ENCODE data around the gene RPL19.

Gene RPL19

DNA sequence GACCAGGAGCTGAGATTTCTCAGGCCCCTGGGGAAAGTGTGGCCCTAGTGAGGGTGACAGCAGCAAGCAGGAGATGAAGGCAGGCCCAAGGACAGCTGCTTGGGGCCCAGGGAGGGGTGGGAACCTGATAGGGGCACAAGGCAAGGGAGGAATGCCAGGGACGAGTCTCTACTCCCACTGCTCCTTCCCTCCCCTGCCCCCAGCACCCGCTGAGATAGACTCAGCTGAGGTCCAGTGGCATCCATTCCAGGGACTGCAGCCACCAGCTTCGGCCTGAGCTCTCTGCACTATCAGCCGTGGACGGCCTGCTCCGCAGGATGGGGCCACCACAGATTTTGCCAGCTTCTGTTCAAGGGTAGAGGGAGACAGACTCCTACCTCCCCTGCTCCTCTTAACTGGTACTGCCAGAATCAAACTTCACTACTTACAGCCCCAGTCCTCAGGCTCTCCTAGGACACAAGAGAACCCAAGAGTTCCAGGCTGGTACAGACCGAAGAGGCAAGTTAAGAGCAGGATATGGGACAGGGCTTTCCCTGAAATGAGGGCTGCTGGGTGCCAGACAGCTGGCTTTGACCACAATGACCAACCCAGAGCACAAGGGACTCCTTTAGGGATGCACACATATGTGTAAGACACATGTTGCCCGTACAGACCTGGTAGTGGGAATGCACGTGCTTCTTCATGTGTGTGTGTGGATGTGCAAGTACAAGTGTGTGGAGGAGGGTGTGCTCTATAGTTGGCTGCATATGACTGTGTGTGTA lies 8.2 kb upstream of the RPL19 start:
- no peak overlapping the region for H3K4me3 ChIP-seq (ENCODE audit: low read depth, low read length)
- no peak for TF ChIP-seq CTCF (IDR thresholded peaks at IDR 0.05; ENCODE audit: low read depth, low read length, missing control alignments)
- no peak for DNase-seq (ENCODE audit: low read depth)
- in situ Hi-C loops (cut with HindIII; ENCODE audit: low sequenced_read_pairs), result no loop called here

DNA sequence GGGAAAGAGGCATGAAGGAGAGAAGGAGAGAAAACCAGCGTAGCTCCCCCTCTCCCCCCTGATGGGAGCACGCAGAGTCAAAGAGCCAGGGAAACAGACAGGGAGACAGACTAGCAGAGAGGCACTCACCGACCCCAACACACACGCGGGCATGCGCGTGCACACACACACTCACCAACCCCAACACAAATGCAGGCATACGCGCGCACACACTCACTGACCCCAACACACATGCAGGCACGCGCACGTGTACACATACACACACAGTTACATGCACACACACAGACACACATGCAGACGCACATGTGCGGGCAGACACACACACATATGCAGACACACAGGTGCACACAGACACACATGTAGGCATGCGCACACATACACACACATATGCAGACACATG lies 7.2 kb upstream of the RPL19 start:
- in situ Hi-C loops (cut with HindIII; ENCODE audit: low sequenced_read_pairs), result no loop called here

GRCh38 chr17:39193346-39193745 lies 6.7 kb upstream of the RPL19 start:
- no peak for DNase-seq (ENCODE audit: low read depth)
- no peak overlapping the region for H3K4me3 ChIP-seq (ENCODE audit: low read depth, low read length)
- in situ Hi-C loops (cut with HindIII; ENCODE audit: low sequenced_read_pairs), result no loop called here
- no peak for TF ChIP-seq CTCF (IDR thresholded peaks at IDR 0.05; ENCODE audit: low read depth, low read length, missing control alignments)

More for the DNA sequence above, 7.2 kb upstream of the RPL19 start:
- no peak for TF ChIP-seq CTCF (IDR thresholded peaks at IDR 0.05; ENCODE audit: low read depth, low read length, missing control alignments)
- DNase-seq (ENCODE audit: low read depth), result no peak
- H3K4me3 ChIP-seq (ENCODE audit: low read depth, low read length), result no peak overlapping the region

DNA sequence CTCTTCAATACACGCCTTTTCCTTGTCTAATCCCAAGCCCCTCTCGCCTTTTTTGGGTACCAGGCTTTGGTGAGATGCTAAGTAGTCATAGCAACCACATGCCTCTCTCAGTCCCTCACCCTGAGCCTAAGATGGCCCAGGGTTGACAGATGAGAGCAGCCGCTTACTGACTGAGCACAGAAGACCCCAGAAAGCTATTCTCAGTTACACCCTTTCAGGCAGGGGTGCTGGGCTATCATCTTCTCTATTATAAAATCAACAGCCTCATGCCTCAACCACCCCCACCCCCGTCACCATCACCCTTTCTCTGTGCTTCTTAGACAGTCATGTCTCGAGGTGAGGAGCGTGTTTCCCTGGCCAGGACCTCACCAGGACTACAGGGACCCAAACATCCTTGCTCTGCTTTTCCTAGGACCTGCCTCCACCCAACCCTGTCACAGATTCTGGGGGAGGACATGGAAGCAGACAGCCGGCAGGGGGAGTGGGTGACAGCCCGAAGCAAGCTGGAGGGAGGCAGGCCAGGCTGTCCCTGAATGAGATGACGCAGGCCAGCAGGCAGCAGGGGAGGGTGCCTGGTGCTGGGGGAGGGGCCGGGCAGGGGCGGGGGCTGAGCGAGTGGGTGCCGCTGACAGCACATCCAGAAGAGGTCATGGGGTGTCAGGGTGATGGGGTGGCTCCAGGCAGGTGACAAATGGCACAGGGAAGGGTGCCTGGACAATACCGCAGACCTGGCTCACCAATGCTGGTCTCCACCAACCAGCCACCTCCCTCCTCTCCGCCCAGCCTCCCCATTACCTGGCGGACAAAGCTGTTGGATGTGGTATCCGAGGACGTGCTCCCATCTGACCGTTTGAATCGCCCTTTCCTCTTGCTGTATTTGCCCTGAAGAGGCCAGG lies 5.7 kb upstream of the RPL19 start:
- no peak for DNase-seq (ENCODE audit: low read depth)
- peak overlapping the region; percentile 79 for H3K4me3 ChIP-seq (ENCODE audit: low read depth, low read length)
- in situ Hi-C loops (cut with HindIII; ENCODE audit: low sequenced_read_pairs), result no loop called here
- peak; percentile 53 for TF ChIP-seq CTCF (IDR thresholded peaks at IDR 0.05; ENCODE audit: low read depth, low read length, missing control alignments)

DNA sequence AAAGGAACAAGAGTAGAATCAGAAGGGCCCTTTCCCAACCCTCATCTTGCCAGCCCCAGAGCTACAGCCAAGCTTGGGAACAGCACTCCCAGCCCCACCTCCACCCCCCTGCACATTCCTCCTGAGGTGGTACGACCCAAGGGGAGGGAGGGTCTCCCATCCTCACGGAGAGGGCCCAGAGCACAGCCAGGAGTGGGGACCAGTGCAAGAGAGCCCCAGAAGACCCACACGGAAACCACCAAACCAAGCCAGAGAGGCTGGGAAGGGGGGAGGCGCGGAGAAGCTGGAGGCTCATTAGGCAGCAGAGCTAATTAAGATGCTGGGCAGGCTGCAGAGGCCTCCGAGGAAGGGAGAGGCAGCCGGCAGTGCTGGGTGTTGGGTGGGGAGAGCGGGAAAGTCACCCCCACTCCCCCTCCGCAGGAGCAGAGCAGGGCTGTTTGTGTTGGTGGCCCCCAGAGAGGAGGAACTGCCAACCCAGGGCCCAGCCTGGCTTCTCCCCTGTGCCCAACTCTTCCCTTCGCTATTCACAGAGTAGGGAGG lies 5.0 kb upstream of the RPL19 start:
- no peak for TF ChIP-seq CTCF (IDR thresholded peaks at IDR 0.05; ENCODE audit: low read depth, low read length, missing control alignments)
- in situ Hi-C loops (cut with HindIII; ENCODE audit: low sequenced_read_pairs), result no loop called here
- DNase-seq (ENCODE audit: low read depth), result no peak
- H3K4me3 ChIP-seq (ENCODE audit: low read depth, low read length), result peak overlapping the region; percentile 79

DNA sequence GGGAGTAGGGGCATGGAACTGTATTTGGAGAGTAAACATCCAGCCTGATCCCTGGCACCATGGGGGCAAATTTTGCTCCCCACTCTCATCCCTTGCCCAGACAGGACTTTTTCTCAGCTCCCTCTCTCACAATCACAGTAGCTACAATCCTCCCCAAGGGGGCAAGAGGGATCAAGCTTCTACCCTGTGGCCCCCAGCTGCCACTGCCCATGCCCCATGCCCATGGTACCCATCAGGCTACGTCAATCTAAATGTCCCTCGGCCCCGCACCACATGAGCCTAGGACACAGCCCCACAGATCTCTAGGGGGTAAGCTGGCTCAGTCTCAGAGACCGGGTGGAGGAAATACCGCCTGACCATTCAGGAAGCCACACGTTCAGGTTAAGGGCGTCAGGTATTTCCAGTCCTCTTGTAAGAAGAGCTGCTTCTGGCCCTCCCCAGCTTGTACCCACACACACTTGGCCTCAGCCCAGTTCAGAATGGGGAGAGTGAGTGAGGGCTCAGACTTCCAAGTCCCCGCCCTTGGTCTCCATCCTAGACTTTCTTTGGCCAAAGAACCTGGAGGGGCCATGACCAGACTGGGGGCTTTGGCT lies 4.4 kb upstream of the RPL19 start:
- peak overlapping the region; percentile 79 for H3K4me3 ChIP-seq (ENCODE audit: low read depth, low read length)
- TF ChIP-seq CTCF (IDR thresholded peaks at IDR 0.05; ENCODE audit: low read depth, low read length, missing control alignments), result no peak
- in situ Hi-C loops (cut with HindIII; ENCODE audit: low sequenced_read_pairs), result no loop called here
- DNase-seq (ENCODE audit: low read depth), result no peak

Data from astrocyte of the cerebellum (primary cell).